RWPE2 (cell line): ENCODE results near the gene TRMT11.

Experiments
- ATAC-seq: fragments of 200-7000 bp; cut with Tn5 transposase; 3 replicates; pipeline ENCODE4 v1.9.1; 2021; ENCODE audit warnings: low read depth
- DNase-seq: peaks from one replicate; pipeline ENCODE4 v3.0.0-alpha.2; 2020; ENCODE audit warnings: low spot score
- H3K27ac ChIP-seq: fragments of 450-650 bp; 2 replicates; pipeline ENCODE4 v1.5.1; 2017; ENCODE audit warnings: mild to moderate bottlenecking; ENCODE audit not compliant: poor library complexity, severe bottlenecking
- H3K27me3 ChIP-seq: fragments of 250-450 bp; sonication (Bioruptor Pico); 2 replicates; pipeline ENCODE4 v1.5.1; 2021; ENCODE audit warnings: mild to moderate bottlenecking, moderate library complexity; ENCODE audit not compliant: insufficient read depth, poor library complexity, severe bottlenecking
- H3K36me3 ChIP-seq: fragments of 250-450 bp; sonication (Bioruptor Pico); 2 replicates; pipeline ENCODE4 v1.5.1; 2020; ENCODE audit warnings: low read depth, mild to moderate bottlenecking, moderate library complexity
- H3K4me1 ChIP-seq: fragments of 250-450 bp; sonication (Bioruptor Pico); 2 replicates; pipeline ENCODE4 v1.5.1; 2021; ENCODE audit warnings: mild to moderate bottlenecking, moderate library complexity; ENCODE audit not compliant: insufficient read depth, poor library complexity, severe bottlenecking
- H3K4me3 ChIP-seq: fragments of 250-450 bp; sonication (Bioruptor Pico); 2 replicates; pipeline ENCODE4 v1.5.1; 2021; ENCODE audit warnings: mild to moderate bottlenecking, moderate library complexity; ENCODE audit not compliant: severe bottlenecking
- H3K9me3 ChIP-seq: fragments of 250-450 bp; sonication (Bioruptor Pico); 2 replicates; pipeline ENCODE4 v1.5.1; 2021; ENCODE audit warnings: mild to moderate bottlenecking, moderate library complexity; ENCODE audit not compliant: severe bottlenecking
- CTCF ChIP-seq: fragments of 450-650 bp; IDR thresholded peaks from one replicate; pipeline ENCODE4 v1.5.1; 2017; ENCODE audit warnings: mild to moderate bottlenecking, moderate library complexity; ENCODE audit not compliant: poor library complexity, severe bottlenecking

The TRMT11 gene

GRCh38 chr6:126077810-126078776, 91.8 kb downstream of the TRMT11 start:
- Histone ChIP-seq H3K27ac (no peak overlapping the region), H3K9me3 (no peaks in the 10 kb centered on the region), H3K36me3 (no peaks in the 10 kb centered on the region), H3K27me3 (no peaks in the 10 kb centered on the region), H3K4me1 (no peaks in the 10 kb centered on the region), H3K4me3 (no peak overlapping the region)
- ATAC-seq (no peak), DNase-seq (no peak)
- no peak for TF ChIP-seq CTCF

GRCh38 chr6:126083875-126084274, 97.5 kb downstream of the TRMT11 start:
- Histone ChIP-seq H3K4me3 (no peak overlapping the region), H3K9me3 (no peaks in the 10 kb centered on the region), H3K36me3 (no peaks in the 10 kb centered on the region), H3K27me3 (no peaks in the 10 kb centered on the region), H3K4me1 (no peaks in the 10 kb centered on the region), H3K27ac (no peak overlapping the region)
- no peak for TF ChIP-seq CTCF
- ATAC-seq: no peak
- DNase-seq: no peak

GRCh38 chr6:126086560-126086959, 100.2 kb downstream of the TRMT11 start:
- DNase-seq (no peak), ATAC-seq (no peak)

More at GRCh38 chr6:126086560-126086959, 100.2 kb downstream of the TRMT11 start:
- Histone ChIP-seq H3K9me3 (no peaks in the 10 kb centered on the region), H3K27me3 (no peaks in the 10 kb centered on the region), H3K36me3 (no peaks in the 10 kb centered on the region), H3K4me1 (no peaks in the 10 kb centered on the region), H3K4me3 (no peak overlapping the region), H3K27ac (no peak overlapping the region)
- no peak for TF ChIP-seq CTCF
